ENCODE results near the gene CDC42SE1.

CDC42SE1 gene

DNA sequence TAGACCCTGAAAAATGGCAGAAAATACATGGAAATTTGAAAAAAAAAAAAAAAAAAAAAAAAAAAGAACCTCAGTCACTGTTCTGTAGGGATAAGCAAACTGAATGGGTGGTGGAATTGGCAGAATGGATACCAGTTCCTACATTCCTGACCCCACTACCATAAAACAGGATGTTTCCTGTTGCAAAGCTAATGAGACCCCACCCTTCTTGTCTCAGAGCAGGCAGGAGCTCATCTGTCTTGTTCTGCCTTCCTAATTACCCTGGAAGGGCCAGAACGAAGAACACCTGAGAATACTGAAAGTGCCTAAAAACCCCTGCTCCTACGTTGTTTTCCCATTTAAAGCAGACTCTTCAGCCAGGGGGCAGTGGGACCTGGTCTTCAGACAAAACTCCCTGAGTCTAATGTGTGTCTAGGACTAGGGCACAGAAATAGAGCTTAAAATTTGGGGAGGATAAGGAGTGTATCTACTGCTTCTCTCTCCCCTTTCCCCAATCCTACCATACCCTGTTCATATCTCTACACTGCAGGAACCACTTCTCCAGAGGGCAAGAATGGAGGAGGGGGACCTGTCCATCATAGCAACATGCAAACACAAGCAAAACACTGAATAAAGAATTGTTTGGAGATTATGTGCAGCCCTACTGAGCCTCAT is 7.9 kb downstream of the CDC42SE1 start:
- DNase-seq: no peak

DNA sequence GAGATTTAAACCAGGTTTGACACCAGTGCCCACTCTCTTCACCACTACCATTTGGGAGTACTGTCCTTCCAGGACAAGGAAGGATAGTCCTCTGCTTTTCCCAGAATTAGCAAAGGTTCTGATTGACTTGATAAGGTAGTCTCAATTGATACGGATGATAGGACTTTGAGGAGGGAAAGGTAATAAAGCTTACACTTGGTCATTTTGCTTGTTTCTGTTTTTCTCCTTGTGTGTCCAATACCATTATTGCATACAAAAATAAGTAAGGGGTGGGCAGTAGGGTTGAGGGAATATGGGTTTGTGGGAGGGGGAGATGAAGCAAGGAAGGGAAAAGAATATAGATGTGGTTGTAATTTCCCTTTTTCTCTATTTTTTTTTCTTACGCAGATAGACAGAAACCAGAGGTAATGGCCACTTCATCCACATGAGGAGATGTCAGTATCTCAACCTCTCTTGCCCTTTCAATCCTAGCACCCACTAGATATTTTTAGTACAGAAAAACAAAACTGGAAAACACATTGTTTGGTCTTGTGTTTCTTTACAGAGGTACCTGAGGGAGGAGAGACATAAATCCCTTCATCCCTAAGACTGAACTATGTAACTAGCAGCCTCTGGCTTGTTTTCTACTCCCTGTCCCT is 9.3 kb downstream of the CDC42SE1 start:
- no peak for DNase-seq

DNA sequence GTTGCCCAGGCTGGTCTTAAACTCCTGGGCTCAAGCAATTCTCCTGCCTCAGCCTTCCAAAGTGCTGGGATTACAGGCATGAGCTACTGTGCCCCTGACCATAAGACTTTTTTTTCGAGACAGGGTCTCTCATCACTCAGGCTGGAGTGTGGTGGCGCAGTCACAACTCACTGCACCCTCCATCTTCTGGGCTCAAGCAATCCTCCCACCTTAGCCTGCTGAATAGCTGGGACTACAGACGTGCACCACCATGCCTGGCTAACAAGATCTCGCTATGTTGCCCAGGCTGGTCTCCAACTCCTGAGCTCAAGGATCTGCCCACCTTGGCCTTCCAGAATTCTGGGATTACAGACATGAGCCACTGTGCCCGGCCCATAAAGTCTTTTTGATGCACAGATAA is 10.0 kb downstream of the CDC42SE1 start:
- no peak for DNase-seq

DNA sequence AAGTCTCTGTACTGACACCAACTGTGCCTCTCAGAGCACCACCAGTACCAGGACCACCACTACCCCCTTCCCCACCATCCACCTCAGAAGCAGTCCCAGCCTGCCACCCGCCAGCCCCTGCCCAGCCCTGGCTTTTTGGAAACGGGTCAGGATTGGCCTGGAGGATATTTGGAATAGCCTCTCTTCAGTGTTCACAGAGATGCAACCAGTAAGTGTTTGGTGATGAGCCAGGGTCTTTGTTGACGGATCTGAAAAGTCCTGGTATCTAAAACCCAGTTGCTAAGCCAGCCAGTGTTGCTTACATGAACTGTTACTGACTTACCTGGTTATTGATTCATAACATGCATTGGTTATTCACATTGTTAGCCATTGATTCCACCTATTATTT is 10.8 kb downstream of the CDC42SE1 start:
- DNase-seq: no peak

DNA sequence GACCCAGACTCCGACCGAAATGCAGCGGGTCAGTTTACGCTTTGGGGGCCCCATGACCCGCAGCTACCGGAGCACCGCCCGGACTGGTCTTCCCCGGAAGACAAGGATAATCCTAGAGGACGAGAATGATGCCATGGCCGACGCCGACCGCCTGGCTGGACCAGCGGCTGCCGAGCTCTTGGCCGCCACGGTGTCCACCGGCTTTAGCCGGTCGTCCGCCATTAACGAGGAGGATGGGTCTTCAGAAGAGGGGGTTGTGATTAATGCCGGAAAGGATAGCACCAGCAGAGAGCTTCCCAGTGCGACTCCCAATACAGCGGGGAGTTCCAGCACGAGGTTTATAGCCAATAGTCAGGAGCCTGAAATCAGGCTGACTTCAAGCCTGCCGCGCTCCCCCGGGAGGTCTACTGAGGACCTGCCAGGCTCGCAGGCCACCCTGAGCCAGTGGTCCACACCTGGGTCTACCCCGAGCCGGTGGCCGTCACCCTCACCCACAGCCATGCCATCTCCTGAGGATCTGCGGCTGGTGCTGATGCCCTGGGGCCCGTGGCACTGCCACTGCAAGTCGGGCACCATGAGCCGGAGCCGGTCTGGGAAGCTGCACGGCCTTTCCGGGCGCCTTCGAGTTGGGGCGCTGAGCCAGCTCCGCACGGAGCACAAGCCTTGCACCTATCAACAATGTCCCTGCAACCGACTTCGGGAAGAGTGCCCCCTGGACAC is 11.3 kb downstream of the CDC42SE1 start:
- DNase-seq: peak; percentile 86

DNA sequence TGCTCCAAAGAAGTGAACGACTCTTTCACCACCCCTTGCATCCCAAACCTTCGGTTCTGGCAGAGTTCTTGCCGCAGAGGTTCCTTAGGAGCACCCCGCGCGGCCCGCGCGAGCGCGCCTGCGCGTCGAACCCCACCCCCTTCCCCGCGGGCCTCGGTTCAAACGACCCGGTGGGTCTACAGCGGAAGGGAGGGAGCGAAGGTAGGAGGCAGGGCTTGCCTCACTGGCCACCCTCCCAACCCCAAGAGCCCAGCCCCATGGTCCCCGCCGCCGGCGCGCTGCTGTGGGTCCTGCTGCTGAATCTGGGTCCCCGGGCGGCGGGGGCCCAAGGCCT is 11.9 kb downstream of the CDC42SE1 start, which contains the start of gene C1orf56:
TSS of gene C1orf56 (plus strand) at position 161 of the 334 bp plus-strand sequence. CDS start at position 258, 97 bp downstream.
- DNase-seq: peak; percentile 88

DNA sequence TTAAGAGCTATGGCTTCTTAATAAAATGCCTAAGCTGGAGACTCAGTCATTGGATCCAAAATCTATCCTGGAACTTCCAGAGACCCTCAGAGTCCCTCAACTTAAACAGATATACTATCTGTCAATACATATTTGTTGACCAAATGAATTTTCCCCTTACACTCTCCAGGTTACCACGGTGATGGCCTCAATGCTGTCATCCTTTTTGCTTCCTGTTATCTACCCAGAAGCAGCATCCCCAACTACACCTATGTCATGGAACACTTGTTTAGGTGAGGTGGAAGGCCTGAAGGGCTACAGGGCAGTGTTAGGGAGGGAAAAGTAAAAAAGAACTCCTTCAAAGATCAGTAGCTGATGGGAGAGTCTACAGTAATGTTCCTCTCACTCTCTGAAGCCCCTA is 16.3 kb downstream of the CDC42SE1 start:
- no peak for DNase-seq

DNA sequence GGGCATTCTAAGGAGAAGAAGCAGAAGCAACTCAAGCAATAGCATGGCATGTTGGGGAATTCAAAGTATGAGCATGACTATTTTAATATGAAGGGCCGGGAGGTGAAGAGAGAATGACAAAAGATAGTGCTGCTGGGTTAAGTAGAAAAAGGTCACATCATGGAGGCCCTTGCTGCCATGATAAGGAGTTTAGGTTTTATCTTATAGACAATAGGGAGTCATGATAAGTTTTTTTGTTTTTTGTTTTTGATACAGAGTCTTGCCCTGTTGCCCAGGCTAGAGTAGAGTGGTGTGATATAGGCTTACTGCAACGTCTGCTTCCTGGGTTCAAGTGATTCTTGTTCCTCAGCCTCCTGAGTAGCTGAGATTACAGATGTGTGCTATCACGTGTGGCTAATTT is 19.9 kb downstream of the CDC42SE1 start:
- no peak for DNase-seq

DNA sequence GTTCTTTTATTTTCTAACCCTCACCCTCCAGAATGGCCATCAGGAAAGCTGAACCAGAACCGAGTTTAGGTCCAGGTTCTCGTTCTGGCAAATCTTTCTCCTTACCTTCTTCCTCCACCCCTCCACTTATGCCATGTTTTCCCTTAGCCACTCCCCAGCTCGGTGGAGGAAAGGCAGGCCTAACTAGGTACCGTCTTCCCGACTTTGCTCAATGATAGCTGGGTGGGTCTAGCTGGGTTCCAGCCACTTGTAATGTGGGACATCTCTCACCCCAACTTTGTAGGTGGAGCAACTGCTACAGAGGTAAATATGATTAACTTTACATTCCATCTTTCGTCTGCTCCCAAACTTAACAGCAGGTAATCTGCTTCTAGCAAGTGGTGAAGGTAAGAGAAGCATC is 22.4 kb downstream of the CDC42SE1 start:
- no peak for DNase-seq

DNA sequence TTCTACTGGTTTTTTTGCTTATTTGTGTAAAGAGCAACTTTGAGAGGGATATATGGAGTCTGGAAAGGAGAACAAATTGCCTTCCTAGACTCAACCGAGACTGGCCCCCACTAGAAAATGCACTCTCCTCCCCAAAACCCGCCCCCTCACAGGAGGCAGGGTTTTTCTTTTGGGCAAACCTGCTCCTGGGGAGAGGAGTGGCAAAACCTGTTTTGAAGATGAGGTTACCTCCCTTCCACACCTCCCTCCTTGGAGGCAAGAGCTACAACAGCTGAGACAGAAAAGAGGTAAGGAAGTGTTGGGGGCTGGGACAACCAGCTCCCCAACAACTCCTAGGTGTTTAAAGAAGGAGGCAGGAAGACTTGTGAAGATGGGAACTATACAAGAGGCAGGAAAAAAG is 23.1 kb downstream of the CDC42SE1 start, which contains the start of gene BNIPL:
TSS of gene BNIPL (plus strand) at position 231 of the 400 bp plus-strand sequence. CDS start at position 371, 140 bp downstream.
- no peak for DNase-seq

DNA sequence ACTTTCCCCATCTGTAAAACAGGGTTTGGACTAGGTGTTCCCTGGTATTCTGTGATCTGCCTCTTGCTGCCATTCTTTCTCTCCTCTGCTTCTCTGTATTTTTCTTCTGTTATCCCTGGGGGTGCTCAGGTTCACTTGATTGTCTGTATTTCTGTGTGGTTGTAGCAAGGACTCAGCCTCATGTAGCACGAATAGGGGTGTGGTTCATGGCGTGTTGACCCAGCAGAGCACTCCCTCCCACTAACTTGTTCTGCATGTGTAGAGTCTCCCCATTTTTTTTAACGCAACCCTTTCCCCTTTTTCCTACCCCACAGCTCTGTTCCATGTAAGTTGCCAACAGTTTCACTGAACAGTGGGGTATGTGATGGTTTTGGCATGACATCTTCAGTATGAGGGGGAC is 24.3 kb downstream of the CDC42SE1 start:
- DNase-seq: no peak

DNA sequence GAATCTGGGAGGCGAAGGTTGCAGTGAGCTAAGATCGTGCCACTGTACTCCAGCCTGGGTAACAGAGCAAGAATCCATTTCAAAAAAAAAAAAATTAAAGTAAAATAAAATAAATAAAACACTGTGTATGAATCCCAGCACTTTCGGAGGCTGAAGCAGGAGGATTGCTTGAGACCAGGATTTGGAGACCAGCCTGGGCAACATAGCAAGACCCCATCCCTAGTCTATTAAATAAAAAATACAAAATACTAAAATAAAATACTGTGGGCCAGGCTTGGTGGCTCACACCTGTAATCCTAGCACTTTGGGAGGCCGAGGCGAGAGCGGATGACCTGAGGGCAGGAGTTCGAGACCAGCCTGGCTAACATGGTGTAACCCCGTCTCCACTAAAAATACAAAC is 27.3 kb downstream of the CDC42SE1 start:
- DNase-seq: no peak

DNA sequence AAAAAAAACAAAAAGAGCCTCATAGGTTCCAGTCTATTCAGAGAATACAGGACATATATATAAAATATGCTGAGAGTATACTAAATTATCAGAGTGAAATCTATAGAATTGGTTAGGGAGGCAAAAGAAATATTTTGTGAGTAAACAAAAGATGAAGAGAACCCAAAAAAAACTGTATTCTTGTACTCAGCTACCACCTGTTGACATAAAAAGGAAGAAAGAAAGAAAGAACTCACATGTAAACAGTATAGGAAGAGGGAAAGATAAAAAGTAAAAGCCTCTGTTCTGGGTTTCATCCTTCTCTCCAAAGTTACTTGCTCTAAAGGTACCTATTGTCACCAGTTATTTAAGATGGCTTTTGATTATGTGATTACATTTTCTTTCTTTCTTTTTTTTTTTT is 33.0 kb downstream of the CDC42SE1 start:
- no peak for DNase-seq

DNA sequence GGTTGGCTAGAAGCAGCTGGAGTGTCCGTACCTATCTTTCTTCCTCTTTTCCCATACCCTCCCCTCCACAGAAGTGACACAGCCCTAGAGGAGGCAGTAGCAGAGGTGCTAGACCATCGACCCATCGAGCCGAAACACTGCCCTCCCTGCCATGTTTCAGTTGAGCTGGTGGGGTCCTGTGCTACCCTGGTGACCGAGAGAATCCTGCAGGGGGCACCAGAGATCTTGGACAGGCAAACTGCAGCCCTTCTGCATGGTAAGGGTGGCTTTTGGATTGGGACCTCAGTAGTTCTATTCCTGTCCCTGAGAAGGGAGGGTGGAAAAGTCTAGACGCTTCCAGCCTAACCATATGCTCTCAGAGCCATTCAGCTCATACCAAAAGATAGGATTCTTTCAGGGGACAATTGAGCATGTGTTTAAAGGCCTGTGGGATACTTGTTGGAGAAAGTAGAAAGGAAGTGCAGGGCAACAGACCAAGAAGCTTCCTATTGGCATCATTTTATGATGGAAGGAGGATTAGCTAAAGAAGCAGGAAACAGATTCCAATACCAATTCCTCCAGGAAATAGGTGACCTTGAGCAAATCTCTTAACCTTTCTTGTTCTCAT is 34.8 kb downstream of the CDC42SE1 start:
- DNase-seq: peak; percentile 49

DNA sequence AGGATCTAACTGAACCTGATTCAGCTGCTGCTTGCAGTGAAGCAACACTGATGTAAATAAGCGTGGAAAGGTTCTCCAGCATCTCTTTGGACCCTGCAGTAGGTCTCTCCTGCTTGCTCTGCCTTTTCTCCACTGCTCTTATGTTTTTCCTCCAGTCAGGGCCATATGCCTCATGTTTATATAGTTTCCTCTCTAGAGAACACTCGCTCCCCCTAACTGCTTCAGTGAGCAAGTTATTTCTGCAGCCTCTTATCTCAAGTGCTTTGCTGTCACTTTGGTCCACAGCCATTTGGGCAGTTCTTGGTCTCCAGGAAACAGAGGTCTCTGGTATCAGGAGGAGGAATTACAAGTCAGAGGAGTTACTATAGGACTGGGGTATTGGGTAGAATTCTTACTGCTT is 45.9 kb downstream of the CDC42SE1 start:
- DNase-seq: no peak

DNA sequence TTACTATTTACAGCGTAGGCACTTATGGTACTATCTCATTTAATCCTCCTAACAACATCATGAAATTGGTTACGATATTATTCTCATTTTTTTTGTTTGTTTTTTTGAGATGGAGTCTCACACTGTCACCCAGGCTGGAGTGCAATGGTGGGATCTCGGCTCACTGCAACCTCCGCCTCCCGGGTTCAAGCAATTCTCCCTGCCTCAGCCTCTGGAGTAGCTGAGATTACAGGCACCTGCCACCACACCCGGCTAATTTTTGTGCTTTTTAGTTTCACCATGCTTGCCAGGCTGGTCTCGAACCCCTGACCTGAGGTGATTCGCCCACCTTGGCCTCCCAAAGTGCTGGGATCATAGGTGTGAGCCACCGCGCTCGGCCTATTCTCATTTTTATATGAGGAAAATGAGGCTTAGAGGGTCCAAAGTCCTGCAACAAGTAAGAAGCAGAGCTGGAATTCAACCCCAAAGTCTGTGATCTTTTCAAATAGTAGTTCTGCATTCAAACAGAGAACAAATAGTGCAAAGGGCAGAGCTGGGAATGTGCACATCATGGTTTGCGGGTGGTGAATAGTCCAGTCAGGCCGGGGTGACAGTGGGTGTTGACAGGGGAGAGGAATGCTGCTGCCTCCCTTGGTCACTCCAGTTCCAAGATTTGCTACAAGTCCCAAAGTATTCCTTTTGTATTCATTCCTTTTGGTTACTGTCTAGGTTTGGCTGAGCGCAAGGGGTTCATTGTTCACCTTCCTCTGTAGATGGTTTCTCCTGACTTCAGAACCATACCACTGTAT is 46.5 kb downstream of the CDC42SE1 start:
- no peak for DNase-seq

DNA sequence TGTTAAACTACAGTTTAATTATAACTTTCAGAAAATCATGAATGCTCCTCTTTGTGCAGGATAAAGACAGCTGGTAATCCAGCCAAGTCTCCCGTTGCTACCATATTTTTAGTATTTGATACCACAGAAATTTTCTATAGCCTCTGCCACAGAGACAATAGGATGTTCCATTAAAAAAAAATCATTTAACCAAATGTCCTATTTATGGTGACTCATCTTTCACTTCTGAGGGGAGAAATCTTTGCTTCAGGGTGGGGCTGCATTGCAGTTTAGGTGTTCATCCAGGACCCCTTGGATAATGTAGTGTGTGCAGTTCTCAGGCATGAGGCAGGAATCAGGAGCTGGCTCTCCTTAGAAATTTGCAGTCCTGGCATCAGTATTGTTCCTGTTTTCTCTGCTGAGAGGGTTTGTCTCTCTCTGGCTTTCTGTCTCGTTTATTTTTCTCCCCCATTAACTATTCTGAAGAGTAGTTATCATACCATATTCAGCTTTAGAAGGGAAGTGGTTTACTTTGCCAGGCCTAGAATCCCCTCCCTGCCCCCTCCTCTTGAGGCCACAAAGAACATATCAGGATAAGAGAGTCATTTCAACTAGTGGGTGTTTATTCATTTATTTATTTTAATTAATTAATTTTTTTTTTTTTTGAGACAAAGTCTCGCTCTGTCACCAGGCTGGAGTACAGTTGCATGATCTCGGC is 48.1 kb downstream of the CDC42SE1 start:
- DNase-seq: no peak

DNA sequence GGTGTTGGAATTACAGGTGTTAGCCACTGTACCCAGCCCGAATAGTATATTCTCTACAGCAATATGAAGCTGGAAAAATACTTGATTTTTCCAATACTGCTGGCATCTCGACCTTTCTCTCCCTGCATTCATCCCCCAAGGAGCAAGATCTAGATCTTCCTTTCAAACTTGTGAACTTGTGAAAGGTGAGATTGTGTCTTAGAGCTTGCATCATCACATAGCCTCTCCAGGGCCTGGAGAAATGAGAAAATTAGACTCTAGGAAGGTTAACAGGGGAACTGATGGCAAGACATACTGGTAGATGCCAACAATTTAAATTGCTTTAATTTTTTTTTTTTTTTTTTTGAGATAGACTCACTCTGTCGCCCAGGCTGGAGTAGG is 49.1 kb downstream of the CDC42SE1 start:
- DNase-seq: no peak

DNA sequence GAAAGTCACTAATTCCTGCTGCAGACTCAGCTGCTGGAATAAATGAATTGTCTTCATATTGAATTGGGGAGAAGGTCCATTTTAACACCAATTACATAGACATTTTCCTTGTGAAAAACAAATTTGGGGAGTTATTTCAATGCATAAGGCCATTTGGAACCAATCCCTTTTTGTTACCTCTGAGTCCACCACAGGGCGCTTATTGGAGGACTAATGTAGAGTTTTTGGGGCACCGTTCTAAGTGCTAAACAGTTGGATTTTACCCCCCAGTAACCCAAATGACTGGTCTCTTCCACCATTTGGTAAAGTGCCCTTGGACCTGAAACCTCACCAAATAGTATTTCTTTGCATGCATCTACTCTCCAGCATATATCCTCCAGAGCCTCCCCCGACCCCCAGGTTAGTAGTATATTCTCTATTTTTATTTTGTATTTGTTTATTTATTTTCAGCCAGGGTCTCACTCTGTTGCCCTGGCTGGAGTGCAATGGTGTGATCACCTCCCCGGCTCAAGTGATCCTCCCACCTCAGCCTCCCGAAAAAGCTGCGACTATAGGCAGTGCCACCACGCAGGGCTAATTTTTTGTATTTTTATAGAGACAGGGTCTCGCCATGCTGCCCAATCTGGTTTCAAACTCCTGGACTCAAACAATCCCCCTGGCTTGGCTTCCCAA is 49.6 kb downstream of the CDC42SE1 start:
- no peak for DNase-seq

DNA sequence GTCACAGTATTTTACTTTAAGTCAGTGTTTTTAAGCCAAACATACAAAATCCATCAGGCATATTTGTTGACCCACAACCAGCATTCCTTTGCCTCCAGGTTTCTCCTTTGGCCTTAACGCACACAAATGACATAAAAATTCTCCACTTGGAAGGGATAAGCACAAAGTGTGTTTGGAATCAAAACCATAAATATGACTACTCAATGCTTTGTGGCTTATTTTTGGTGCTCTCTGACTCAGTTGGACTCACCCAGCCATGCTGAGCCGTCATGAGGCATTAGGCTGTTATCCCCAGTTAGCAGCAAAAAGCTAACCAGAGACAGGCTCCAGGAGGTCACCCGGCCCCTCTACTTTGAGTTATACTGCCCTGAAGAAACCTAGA is 50.2 kb downstream of the CDC42SE1 start:
- no peak for DNase-seq

DNA sequence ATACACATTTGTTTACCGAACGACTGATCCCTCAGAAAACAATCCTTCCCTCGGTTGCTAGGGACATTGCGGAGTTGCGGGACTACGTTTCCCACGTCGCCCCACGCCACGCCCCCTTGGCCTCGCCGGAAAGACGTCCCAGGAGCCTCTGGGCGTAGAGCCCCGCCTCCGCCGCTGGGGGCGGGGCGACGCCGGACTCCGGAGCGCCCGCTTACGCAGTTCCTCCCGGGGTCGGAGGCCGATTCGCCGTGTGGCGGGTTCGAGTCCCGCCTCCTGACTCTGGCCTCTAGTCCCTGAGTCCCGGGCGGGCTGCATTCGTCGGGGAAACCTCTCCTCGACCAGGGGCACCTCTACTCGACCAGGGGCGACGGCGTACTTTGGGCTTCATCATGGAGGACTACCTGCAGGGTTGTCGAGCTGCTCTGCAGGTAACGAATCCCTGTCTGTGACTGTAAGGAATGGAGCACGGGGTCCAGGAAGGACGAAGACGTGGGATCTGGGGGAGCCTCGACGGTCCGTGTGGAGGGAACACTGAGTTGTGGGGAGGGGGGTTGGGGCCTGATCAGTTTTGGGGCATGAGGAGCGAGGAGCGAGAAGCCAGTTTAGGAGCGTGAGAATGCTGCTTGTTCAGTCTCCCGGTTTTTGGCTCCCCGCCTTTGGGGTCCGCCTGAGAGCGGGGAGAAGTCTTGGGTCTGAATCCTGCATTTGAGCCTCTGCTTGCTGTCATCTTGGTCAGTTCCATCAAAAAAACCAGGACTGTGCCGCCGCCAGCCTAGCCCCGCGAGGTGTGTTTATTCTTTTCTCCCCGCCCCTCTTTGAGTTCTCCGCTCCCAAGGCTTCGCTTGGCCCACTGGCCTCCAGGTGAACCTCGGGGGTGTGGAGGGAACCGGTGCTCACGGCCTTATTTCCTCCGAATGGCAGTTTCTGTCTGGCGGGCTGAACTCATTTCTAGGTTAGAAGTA is 50.9 kb downstream of the CDC42SE1 start, which contains the start of gene PRUNE1:
TSS of gene PRUNE1 (plus strand) at position 206 of the 962 bp plus-strand sequence. CDS start at position 390, 184 bp downstream.
- peak; percentile 98 for DNase-seq

Data from NCI-H526 treated with DMSO at 0.1 percent for 48 hours (cell line).